ENCODE results near the gene STPG3. TPM values are rescaled to one million over a fixed set of nuclear protein-coding genes. Genes with fewer than 3 reads are reported as not detected.

STPG3 gene
- total RNA-seq, 1 donor = not detected

DNA sequence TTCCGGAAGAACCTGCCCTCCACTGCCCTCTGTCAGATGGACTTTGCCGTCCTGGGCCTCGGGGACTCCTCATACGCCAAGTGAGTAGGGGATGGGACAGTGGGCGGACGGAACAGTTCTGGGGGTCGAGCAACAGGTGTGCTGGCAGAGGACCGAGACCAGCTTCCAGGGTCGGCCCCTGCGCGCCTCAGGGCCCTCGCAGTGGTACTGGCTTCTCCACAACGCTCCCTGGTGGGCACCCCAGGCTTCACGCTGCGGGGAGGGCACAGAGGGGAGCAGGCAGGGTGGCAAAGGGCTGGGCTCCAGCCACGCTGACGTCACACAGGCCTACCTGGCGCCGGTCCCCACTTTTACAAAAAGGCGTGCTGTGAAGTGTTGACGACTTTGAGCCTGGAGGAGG is 38.6 kb upstream of the STPG3 start:
- TF ChIP-seq, protein P1, sequence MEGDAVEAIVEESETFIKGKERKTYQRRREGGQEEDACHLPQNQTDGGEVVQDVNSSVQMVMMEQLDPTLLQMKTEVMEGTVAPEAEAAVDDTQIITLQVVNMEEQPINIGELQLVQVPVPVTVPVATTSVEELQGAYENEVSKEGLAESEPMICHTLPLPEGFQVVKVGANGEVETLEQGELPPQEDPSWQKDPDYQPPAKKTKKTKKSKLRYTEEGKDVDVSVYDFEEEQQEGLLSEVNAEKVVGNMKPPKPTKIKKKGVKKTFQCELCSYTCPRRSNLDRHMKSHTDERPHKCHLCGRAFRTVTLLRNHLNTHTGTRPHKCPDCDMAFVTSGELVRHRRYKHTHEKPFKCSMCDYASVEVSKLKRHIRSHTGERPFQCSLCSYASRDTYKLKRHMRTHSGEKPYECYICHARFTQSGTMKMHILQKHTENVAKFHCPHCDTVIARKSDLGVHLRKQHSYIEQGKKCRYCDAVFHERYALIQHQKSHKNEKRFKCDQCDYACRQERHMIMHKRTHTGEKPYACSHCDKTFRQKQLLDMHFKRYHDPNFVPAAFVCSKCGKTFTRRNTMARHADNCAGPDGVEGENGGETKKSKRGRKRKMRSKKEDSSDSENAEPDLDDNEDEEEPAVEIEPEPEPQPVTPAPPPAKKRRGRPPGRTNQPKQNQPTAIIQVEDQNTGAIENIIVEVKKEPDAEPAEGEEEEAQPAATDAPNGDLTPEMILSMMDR (IDR thresholded peaks at IDR 0.05; ENCODE audit: insufficient read depth, low read depth, low read length) = no peak
- DNase-seq (ENCODE audit: low read depth) = no peak
- no peak overlapping the region for H3K4me3 ChIP-seq (ENCODE audit: low read depth, low read length)

DNA sequence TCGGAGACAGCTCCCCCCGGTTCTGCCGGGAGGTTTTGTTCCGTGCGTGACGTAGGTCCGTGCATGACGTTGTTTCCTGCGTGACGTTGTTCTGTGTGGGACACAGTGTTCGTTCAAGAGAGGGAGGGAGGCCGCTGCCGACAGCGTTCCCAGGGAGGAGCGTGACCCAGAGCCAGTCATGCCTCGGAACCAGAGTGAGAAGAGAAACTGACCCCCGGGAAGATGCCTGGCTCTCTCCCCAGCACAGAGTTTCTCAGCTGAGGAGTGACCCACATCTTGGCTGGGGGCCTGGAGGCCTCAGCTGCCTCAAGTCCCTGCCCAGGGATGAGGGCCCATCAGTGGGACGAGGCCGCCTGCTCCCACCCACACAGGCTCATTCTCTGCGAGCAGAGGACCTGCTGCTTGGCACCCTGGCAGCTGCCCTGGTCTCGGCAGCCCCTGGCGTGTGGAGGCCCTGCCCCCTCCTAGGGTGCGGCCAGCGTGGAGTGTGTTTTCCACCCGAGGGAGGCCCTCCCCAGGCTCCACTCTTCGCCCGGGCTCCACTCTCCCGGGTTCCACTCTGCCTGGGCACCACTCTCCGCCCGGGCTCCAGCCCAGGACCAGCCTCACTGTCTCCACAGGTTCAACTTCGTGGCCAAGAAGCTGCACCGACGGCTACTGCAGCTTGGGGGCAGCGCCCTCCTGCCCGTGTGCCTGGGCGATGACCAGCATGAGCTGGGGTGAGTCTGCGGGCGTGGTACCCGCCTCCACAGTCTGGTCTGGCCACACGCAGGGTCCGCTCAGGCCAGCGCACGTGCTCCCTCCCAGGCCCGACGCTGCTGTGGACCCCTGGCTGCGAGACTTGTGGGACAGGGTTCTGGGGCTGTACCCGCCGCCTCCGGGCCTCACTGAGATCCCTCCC is 37.7 kb upstream of the STPG3 start:
- H3K4me3 ChIP-seq (ENCODE audit: low read depth, low read length) = no peak overlapping the region
- TF ChIP-seq, protein P1 (IDR thresholded peaks at IDR 0.05; ENCODE audit: insufficient read depth, low read depth, low read length) = no peak
- no peak for DNase-seq (ENCODE audit: low read depth)

DNA sequence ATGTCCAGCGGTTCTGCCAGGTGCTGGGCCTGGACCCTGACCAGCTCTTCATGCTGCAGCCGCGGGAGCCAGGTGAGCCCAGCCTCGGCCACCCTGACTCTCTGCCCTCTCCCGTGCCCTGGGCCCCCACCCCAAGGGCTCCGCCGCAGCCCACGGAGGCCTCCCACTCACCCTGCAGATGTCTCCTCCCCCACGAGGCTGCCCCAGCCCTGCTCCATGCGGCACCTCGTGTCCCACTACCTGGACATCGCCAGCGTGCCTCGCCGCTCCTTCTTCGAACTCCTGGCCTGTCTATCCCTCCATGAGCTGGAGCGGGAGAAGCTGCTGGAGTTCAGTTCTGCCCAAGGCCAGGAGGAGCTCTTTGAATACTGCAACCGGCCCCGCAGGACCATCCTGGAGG is 36.5 kb upstream of the STPG3 start:
- no peak overlapping the region for H3K4me3 ChIP-seq (ENCODE audit: low read depth, low read length)
- TF ChIP-seq, protein P1 (IDR thresholded peaks at IDR 0.05; ENCODE audit: insufficient read depth, low read depth, low read length) = no peak
- DNase-seq (ENCODE audit: low read depth) = no peak

DNA sequence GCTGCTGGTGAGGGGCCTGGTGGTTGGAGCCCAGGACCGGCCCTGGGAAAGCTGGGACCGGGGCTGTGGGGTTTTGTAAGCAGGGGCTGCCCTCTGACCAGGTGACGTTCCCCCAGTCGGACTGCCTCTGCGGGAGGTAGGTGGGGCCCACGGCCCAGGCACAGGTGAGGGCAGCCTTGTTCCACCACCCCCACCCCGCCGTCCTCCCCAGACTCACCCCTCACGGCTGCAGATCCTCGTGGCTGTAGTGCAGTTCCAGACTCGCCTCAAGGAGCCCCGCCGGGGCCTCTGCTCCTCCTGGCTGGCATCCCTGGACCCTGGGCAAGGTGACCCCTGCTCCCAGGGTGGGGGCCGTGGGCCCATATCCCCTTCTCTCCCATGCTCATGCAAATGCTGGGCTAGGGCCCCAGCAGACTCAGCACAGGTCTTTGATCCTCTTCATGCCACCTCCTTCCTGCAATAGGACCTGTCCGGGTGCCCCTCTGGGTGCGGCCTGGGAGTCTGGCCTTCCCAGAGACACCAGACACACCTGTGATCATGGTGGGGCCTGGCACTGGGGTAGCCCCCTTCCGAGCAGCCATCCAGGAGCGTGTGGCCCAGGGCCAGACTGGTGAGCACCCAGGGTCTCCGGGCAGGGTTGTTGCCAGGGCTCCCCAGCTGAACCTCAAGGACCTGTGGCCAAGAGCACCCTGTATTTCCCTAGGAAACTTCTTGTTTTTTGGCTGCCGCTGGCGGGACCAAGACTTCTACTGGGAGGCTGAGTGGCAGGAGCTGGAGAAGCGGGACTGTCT is 35.7 kb upstream of the STPG3 start:
- TF ChIP-seq, protein P1 (IDR thresholded peaks at IDR 0.05; ENCODE audit: insufficient read depth, low read depth, low read length) = no peak
- H3K4me3 ChIP-seq (ENCODE audit: low read depth, low read length) = no peak overlapping the region
- no peak for DNase-seq (ENCODE audit: low read depth)

DNA sequence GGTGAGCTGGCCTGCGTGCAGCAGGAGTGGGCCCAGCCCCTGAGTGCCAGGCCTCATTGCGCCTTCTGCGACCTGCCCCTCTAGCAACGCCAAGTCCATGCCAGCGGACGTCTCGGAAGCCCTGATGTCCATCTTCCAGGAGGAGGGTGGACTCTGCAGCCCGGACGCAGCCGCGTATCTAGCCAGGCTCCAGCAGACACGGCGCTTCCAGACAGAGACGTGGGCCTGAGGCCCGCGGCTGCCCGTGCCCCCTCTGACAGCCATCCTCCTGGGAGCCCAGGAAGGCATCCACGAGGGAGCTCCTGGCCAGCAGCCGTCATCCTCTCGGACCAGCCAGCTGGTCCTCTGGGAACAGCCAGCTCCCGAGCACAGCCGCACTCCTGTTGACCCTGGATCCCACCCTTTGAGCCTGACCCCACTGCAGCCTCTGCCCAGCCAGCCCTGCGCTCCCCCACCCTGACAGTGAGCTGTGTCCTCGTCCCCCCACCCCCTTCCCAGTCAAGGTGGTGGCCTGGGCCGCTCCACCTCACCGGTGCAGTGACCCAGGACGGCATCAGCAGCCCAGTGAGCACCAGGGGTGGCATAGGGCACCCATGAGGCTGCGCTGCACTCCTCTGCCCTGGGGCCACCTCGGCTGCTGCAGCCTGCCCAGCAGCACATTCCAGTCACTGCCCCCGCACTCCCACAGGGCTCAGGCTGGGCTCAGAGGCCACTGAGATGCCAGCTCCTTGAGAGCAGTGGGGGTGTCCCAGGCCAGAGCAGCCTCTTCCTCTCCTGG is 34.7 kb upstream of the STPG3 start:
- TF ChIP-seq, protein P1 (IDR thresholded peaks at IDR 0.05; ENCODE audit: insufficient read depth, low read depth, low read length) = no peak
- DNase-seq (ENCODE audit: low read depth) = no peak
- H3K4me3 ChIP-seq (ENCODE audit: low read depth, low read length) = no peak overlapping the region
